Neural progenitor cell (in vitro differentiated cells): ENCODE results near the gene TCAIM. TPM values are rescaled to one million over a fixed set of nuclear protein-coding genes. Genes with fewer than 3 reads are reported as not detected.

ENCODE experiments used
- DNase-seq: peaks from one replicate; pipeline ENCODE4 v3.0.0-alpha.2; 2016; ENCODE audit warnings: low spot score
- H2AFZ ChIP-seq: fragments of 200-600 bp; sonication (generic); replicated peaks from 2 replicates; pipeline ENCODE4 v1.6.1; 2016; ENCODE audit warnings: antibody characterized with exemption
- H3F3A ChIP-seq: fragments of 200-600 bp; sonication (generic); 2 replicates; pipeline ENCODE4 v1.6.1; 2016; ENCODE audit warnings: antibody characterized with exemption, low read depth
- H3K27ac ChIP-seq: fragments of 200-600 bp; sonication (generic); 2 replicates; pipeline ENCODE4 v1.5.1; 2016; ENCODE audit warnings: mild to moderate bottlenecking
- H3K27me3 ChIP-seq: fragments of 200-600 bp; sonication (generic); 2 replicates; pipeline ENCODE4 v1.6.1; 2016; ENCODE audit warnings: mild to moderate bottlenecking, moderate library complexity
- H3K36me3 ChIP-seq: fragments of 200-600 bp; sonication (generic); 2 replicates; pipeline ENCODE4 v1.5.1; 2016
- H3K4me1 ChIP-seq: fragments of 200-600 bp; sonication (generic); 2 replicates; pipeline ENCODE4 v1.6.1; 2016; ENCODE audit warnings: mixed run types
- H3K4me2 ChIP-seq: fragments of 200-600 bp; sonication (generic); 2 replicates; pipeline ENCODE4 v1.6.1; 2016
- H3K4me3 ChIP-seq: fragments of 200-600 bp; sonication (generic); 2 replicates; pipeline ENCODE4 v1.5.1; 2016
- H3K79me2 ChIP-seq: fragments of 200-600 bp; sonication (generic); 2 replicates; pipeline ENCODE4 v1.6.1; 2016; ENCODE audit warnings: low read depth
- H3K9ac ChIP-seq: fragments of 200-600 bp; sonication (generic); 2 replicates; pipeline ENCODE4 v1.6.1; 2016
- H3K9me3 ChIP-seq: fragments of 200-600 bp; sonication (generic); 2 replicates; pipeline ENCODE4 v1.5.1; 2016; ENCODE audit warnings: low read depth
- H4K20me1 ChIP-seq: fragments of 200-600 bp; sonication (generic); 2 replicates; pipeline ENCODE4 v1.6.1; 2016; ENCODE audit warnings: low read depth
- H3K27ac Mint-ChIP-seq: 3 replicates; pipeline ENCODE4 v1.8.0; 2021; ENCODE audit warnings: mixed read lengths
- H3K27me3 Mint-ChIP-seq: 2 replicates; pipeline ENCODE4 v1.8.0; 2022; ENCODE audit warnings: low read depth, mild to moderate bottlenecking, inconsistent platforms, moderate library complexity, mixed read lengths; ENCODE audit not compliant: insufficient read depth
- H3K36me3 Mint-ChIP-seq: 3 replicates; pipeline ENCODE4 v1.8.0; 2021; ENCODE audit warnings: mixed read lengths
- H3K4me1 Mint-ChIP-seq: 3 replicates; pipeline ENCODE4 v1.8.0; 2021; ENCODE audit warnings: mixed read lengths
- H3K4me3 Mint-ChIP-seq: 3 replicates; pipeline ENCODE4 v1.8.0; 2021; ENCODE audit warnings: mild to moderate bottlenecking, moderate library complexity, mixed read lengths
- H3K9me3 Mint-ChIP-seq: 3 replicates; pipeline ENCODE4 v1.8.0; 2020; ENCODE audit warnings: mixed read lengths
- CTCF ChIP-seq: fragments of 200-600 bp; sonication (generic); IDR thresholded peaks from 2 replicates; pipeline ENCODE4 v1.5.1; 2017; ENCODE audit warnings: antibody characterized with exemption, mild to moderate bottlenecking
- EZH2 ChIP-seq: fragments of 200-600 bp; sonication (generic); IDR thresholded peaks from 2 replicates; pipeline ENCODE4 v1.6.1; 2017; ENCODE audit warnings: antibody characterized with exemption, mild to moderate bottlenecking, moderate library complexity
- EZH2phosphoT487 ChIP-seq: fragments of 200-600 bp; sonication (generic); IDR thresholded peaks from 2 replicates; pipeline ENCODE4 v1.6.1; 2017; ENCODE audit warnings: antibody characterized with exemption
- total RNA-seq: library from RNA; depleted of rRNA; stranded (reverse); fragments of >200 nt; gene quantifications from 2 replicates; pipeline ENCODE4 v1.2.3, GENCODE V29; 2015; ENCODE audit warnings: low replicate concordance

TCAIM gene
- total RNA-seq, 1 donor from 2014 or later: 31.8 TPM

- Histone ChIP-seq H2AFZ (no peak overlapping the region), H3K36me3 (no peaks in the 10 kb centered on the region), H3K9ac (no peak overlapping the region), H3K27me3 (no peaks in the 10 kb centered on the region), H3K9me3 (no peaks in the 10 kb centered on the region), H4K20me1 (no peaks in the 10 kb centered on the region), H3K79me2 (no peaks in the 10 kb centered on the region), H3K4me2 (no peak overlapping the region), H3K4me1 (no peaks in the 10 kb centered on the region), H3F3A (no peaks in the 10 kb centered on the region), H3K4me3 (no peak overlapping the region), H3K27ac (no peak overlapping the region)
- TF ChIP-seq CTCF (no peak), EZH2 (no peak), EZH2phosphoT487 (no peak)
- H3K36me3 Mint-ChIP-seq: peaks cover 7% of the 10 kb centered on the region
- H3K27ac Mint-ChIP-seq: no peak overlapping the region
- H3K9me3 Mint-ChIP-seq: peaks cover 6% of the 10 kb centered on the region
- no peak overlapping the region for H3K4me3 Mint-ChIP-seq
- DNase-seq: no peak
- H3K27me3 Mint-ChIP-seq: peaks cover 3% of the 10 kb centered on the region
- H3K4me1 Mint-ChIP-seq: no peaks in the 10 kb centered on the region
Observed at GRCh38 chr3:44387404-44387803, 48.8 kb downstream of the TCAIM start.

- H3K4me1 ChIP-seq: no peaks in the 10 kb centered on the region
- H3K9me3 ChIP-seq: no peaks in the 10 kb centered on the region
- H3K4me2 ChIP-seq: no peak overlapping the region
- no peak for TF ChIP-seq EZH2phosphoT487
- TF ChIP-seq CTCF: no peak
- no peak for TF ChIP-seq EZH2
- DNase-seq: no peak
- no peak overlapping the region for H3K4me3 ChIP-seq
- no peaks in the 10 kb centered on the region for H3K27me3 ChIP-seq
- H3K4me3 Mint-ChIP-seq: no peak overlapping the region
- peaks cover 5% of the 10 kb centered on the region for H3K36me3 Mint-ChIP-seq
- no peaks in the 10 kb centered on the region for H3F3A ChIP-seq
- H3K27me3 Mint-ChIP-seq: peaks cover 3% of the 10 kb centered on the region
- no peaks in the 10 kb centered on the region for H3K36me3 ChIP-seq
- no peak overlapping the region for H3K9ac ChIP-seq
- no peaks in the 10 kb centered on the region for H3K79me2 ChIP-seq
- H3K9me3 Mint-ChIP-seq: peaks cover 2% of the 10 kb centered on the region
- no peak overlapping the region for H2AFZ ChIP-seq
- H3K27ac Mint-ChIP-seq: no peak overlapping the region
- no peaks in the 10 kb centered on the region for H4K20me1 ChIP-seq
- H3K27ac ChIP-seq: no peak overlapping the region
- H3K4me1 Mint-ChIP-seq: peaks cover 22% of the 10 kb centered on the region
Observed at GRCh38 chr3:44392489-44392888, 53.9 kb downstream of the TCAIM start.

- Histone ChIP-seq H3K27me3 (no peaks in the 10 kb centered on the region), H3K36me3 (no peaks in the 10 kb centered on the region), H2AFZ (no peak overlapping the region), H3K4me3 (no peak overlapping the region), H3K4me2 (no peak overlapping the region), H3K27ac (no peak overlapping the region), H3K79me2 (no peaks in the 10 kb centered on the region), H3F3A (no peaks in the 10 kb centered on the region), H3K9me3 (no peaks in the 10 kb centered on the region), H3K9ac (no peak overlapping the region), H3K4me1 (no peaks in the 10 kb centered on the region), H4K20me1 (no peaks in the 10 kb centered on the region)
- no peaks in the 10 kb centered on the region for H3K9me3 Mint-ChIP-seq
- H3K4me1 Mint-ChIP-seq: peaks cover 43% of the 10 kb centered on the region
- no peak overlapping the region for H3K27ac Mint-ChIP-seq
- H3K36me3 Mint-ChIP-seq: peaks cover 6% of the 10 kb centered on the region
- H3K27me3 Mint-ChIP-seq: peaks cover 2% of the 10 kb centered on the region
- DNase-seq: no peak
- TF ChIP-seq EZH2 (no peak), EZH2phosphoT487 (no peak), CTCF (no peak)
- H3K4me3 Mint-ChIP-seq: no peak overlapping the region
Observed at GRCh38 chr3:44395714-44396113, 57.1 kb downstream of the TCAIM start.
